ENCODE results near the gene MSGN1.

The MSGN1 gene

DNA sequence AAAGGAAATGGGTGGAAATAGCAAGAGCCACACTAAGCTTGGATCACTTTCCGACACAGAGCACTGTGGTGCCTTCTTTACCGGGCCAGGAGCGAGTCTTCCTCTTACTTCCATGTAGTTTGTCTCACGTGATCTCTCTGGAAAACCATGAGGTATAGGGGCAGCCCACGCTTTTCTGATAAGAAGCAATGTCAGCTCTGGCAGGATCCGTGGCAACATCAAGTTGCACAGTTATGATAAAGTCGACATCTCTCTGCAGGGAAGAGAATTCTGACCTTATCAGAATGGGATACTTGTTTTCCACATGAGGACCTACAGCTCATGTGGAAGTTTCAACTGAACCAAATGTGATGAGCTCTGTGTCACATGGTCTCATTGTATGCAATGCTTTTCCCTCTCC, 29.5 kb downstream of the MSGN1 start:
- in situ Hi-C loops (cut with MboI; ENCODE audit: low sequenced_read_pairs): no loop called here

GRCh38 chr2:17846676-17847075, 30.4 kb downstream of the MSGN1 start:
- in situ Hi-C loops (cut with MboI; ENCODE audit: low sequenced_read_pairs): no loop called here

- in situ Hi-C loops (cut with MboI; ENCODE audit: low sequenced_read_pairs): no loop called here
Measured at GRCh38 chr2:17847236-17847635, 31.0 kb downstream of the MSGN1 start.

DNA sequence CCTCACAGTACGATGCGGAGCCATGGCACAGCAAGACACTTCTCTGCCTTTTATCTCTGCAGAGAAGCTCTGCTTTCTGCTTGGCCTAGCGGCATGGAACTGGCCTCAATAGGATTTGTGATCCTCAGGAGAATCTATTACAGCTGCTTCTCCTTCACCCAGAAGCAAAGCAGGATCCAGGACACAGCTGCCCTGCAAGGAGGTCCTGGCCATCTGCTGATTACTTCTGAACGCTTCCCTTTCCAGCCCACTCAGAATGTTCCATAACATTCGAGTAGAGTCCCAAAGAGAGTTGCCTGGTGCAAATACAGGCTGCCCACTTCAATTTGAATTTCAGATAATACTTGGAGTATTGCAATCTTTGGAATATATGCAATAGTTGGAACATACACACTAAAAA, 33.0 kb downstream of the MSGN1 start:
- in situ Hi-C loops (cut with MboI; ENCODE audit: low sequenced_read_pairs): no loop called here

DNA sequence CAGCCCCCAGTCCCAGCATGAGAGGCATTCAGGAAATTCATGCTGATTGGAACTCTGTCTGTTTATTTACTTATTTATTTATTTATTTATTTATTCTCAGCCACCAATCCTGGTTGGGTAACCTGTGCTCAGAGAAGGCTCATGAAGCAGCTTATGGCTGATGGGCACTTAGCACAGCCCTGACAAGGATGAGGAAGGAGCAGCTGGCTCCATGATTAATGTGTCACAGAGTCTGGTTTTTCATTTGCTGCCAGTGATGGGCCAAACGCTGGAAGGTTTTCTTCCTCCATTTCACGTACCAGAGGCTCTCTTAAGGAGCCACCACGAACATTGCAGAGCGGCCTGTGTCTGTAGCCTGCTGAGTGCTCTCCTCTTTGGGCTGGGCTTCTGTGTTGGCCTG, 33.9 kb downstream of the MSGN1 start:
- in situ Hi-C loops (cut with MboI; ENCODE audit: low sequenced_read_pairs): no loop called here

- in situ Hi-C loops (cut with MboI; ENCODE audit: low sequenced_read_pairs): no loop called here
Measured at GRCh38 chr2:17851731-17852585, 35.7 kb downstream of the MSGN1 start.

DNA sequence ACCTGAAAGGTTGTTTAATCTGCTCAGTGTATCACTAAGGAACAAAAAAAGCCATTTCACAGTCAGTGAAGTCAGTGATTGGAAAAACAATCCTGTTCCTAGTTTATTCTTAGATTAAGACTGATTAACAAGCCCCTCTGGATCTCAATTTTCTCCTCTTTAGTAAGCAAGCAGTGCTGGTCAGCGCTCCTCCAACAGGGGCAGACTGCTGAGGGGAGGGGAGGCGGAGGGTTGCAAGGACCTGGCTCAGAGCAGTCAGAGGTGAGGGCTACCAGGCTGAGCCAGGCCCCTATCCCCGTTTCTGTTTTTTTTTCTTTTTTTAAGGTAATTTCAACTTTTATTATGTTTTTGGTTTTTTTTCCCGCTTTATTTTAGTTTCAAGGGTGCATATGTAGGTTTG, 37.5 kb downstream of the MSGN1 start:
- in situ Hi-C loops (cut with MboI; ENCODE audit: low sequenced_read_pairs): no loop called here

GRCh38 chr2:17857021-17857420, 40.8 kb downstream of the MSGN1 start:
- in situ Hi-C loops (cut with MboI; ENCODE audit: low sequenced_read_pairs): no loop called here

- in situ Hi-C loops (cut with MboI; ENCODE audit: low sequenced_read_pairs): no loop called here
Measured at GRCh38 chr2:17858064-17858463, 41.8 kb downstream of the MSGN1 start.

DNA sequence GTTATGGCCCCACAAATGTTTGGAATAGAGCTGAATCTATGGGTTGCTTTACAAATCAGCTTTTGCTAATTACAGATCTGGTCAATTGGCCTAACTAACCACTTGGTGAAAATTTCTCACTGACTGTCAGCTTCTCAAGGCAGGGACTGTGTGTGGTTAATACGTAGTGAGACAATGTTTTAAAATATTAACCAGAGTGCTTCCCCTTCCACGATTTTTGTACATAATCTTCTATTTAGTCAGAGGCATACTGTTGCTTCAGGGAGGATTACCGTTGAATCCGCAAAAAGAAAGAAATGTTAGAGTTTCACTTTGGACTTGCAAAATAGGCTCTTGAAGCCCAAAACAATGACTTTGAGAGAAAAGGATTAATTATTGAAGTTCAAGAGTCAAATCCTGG, 47.3 kb downstream of the MSGN1 start:
- in situ Hi-C loops (cut with MboI; ENCODE audit: low sequenced_read_pairs): no loop called here

DNA sequence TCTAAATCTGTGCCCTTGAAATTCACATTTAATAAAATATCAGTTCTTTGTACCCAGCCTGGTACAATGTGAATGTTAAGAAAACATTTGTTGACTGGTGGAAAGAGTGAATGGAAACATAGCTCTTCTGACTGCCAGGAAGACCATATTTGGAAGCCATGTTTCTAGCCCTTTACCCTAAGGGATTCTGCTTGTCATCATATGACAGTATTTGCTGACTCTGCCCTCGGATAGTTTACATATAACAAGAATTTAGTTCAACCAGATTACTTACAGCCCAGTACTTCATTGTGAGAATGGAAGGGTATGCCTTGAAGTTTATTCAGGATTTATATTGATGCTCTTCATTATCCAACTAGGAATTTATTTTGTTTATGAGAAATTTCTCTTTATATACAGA, 48.4 kb downstream of the MSGN1 start:
- in situ Hi-C loops (cut with MboI; ENCODE audit: low sequenced_read_pairs): no loop called here

DNA sequence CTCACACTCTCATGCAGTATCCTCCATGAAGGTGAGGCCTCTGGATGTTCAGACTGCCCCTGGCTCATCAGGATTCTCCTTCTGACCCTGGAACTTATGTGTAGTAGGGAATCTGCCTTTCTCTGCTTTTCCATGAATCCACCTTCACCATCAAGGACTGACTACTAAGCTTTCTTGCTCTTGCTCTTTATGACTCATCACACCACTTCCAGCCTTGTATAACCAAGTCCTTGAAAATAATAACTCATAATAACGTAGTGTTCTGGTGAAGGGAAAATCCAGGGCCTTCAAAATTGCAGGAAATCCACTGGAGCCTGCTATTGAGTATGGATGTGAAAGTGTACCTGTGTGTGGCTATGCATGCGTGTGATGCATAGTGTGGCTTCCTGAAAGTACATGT, 50.9 kb downstream of the MSGN1 start:
- in situ Hi-C loops (cut with MboI; ENCODE audit: low sequenced_read_pairs): no loop called here

All from hTERT RPE-1 (cell line).